HG02970 (cell line): Measurements from ENCODE around the gene LTBP1.
"Not testable (repeated sequence)": the region's sequence is repeated elsewhere in the genome, so short reads cannot be mapped to it uniquely, and the experiment has no call there.

Experiments
- ATAC-seq: cut with Tn5 transposase; IDR thresholded peaks from one replicate; pipeline ENCODE4 v1.9.1; 2021; ENCODE audit warnings: mild to moderate bottlenecking, moderate library complexity, moderate number of reproducible peaks; ENCODE audit not compliant: unreplicated experiment, low FRiP score

The LTBP1 gene

DNA sequence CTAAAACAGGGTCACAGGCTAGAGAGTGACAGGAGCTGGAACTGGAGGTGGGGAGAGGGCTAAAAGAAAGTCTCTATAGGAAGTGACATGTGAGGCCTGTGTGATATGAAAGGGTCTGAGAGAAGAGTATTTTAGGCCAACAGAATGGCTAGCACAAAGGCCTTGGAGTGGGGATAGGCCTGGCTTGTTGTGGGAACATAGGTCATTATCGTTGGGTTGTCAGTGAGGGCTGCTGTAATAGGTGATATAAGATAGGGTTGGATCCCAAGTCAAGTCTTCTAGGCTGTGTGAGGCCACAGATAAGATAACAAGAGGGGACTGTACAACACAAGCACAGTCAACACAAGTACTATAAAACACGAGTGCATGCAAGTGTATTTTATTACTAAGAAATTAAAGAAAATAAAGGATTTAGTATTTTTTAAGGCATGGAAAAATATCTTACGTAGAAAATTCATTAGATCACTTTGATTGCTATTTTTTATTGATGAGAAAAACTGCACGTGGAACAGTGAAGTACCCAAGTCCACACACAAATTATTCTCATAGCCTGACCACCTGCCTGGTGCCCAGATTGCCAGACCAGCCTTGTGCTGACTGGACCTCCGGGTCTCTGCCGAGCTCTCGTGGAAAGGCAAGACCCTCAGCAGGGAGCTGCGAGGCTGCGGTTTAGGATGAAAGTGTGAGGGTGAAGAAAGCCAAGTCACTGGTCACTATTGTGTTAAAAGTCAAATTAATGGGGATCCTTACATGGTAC is 14.1 kb downstream of the LTBP1 start:
- no peak for ATAC-seq

DNA sequence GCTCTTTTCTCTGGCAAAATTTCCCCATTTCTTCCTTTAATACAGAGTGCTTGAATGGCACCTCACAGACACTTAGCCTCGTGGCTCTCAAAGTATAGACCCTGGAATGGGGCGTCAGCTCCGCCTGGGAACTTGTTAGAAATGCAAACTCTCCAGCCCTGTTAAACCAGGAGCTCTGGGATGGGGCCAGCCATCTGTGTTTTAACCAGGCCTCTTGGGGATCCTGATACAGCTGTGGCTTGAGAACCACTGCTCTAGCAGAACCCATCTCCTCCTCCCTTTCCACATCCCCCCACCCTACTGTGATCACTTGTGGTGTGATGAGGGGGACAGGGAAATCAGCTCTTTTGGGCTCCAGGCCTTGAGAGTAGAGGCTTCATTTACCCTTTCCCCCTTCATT is 15.9 kb downstream of the LTBP1 start:
- no peak for ATAC-seq

DNA sequence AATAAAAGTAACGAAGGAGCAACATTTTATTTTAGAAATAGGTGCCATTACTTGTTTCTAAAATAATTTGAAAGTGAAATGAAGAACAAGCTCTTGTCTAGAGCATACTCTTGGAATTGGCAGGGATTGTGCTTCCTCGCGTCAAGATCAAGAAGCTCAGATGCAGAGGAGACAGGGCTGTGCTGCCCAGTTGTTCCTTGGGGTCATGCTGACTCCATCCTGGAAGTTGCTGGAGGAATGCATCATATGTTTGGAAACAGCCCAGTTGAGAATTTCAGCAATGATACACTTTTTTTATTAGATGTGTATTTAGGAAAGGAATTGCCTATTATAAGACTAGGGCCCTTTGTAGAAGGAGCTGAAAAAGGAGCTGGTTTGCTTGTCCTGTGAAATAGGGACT is 17.2 kb downstream of the LTBP1 start:
- ATAC-seq = no peak

DNA sequence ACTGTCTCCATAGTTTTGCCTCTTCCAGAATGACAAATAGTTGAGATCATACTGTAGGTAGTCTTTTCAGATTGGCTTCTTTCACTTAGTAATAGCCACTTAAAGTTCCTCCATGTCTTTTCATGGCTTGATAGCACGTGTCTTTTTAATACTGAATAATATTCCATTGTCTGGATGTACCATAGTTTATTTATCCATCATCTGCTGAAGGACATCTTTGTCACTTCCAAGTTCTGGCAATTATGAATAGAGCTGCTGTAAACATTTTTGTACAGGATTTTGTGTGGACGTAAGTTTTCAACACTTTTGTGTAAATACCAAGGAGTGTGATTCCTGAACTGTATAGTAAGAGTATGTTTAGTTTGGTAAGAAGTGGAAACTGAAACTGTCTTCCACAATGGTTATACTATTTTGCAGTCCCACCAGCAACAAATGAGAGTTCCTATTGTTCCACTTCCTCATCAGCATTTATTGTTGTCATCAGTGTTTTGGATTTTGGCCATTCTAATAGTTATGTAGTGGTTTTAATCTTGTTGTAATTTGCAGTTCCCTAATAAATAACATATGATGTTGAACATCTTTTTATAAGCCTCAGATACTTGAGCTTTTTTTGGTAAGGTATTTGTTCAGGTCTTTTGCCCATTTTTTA is 18.9 kb downstream of the LTBP1 start:
- ATAC-seq = no peak

DNA sequence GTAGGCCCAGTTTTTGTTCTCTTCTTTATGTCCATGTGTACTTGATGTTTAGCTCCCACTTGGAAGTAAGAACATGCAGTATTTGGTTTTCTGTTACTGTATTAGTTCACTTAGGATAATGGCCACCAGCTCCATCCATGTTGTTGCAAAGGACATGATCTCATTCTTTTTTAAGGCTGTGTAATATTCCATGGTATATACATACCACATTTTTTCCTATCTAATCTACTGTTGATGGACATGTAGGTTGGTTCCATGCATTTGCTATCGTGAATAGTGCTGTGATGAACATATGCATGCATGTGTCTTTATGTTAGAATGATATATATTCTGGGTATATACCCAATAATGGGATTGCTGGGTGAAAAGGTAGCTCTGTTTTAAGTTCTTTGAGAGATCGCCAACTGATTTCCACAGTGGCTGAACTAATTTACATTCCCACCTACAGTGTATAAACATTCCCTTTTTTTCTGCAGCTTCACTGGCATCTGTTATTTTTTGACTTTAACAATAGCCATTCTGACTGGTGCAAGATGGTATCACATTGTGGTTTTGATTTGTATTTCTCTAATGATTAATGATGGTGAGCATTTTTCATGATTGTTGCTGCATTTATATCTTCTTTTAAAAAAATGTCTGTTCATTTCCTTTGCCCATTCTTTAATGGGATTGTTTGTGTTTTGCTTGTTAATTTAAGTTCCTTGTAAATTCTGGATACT is 22.9 kb downstream of the LTBP1 start:
- ATAC-seq = no peak

DNA sequence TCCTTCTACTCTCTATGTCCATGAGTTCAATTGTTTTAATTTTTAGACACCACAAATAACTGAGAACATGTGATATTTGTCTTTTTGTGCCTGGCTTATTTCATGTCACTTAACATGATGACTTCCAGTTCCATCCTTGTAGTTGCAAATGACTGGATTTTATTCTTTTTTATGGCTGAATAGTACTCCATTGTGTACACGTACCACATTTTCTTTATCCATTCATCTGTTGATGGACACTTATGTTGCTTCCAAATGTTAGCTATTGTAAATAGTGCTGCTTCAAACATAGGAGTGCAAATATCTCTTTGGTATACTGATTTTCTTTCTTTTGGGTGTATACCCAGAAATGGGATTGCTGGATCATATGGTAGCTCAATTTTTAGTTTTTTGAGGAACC is 27.0 kb downstream of the LTBP1 start:
- not testable (repeated sequence) for ATAC-seq

DNA sequence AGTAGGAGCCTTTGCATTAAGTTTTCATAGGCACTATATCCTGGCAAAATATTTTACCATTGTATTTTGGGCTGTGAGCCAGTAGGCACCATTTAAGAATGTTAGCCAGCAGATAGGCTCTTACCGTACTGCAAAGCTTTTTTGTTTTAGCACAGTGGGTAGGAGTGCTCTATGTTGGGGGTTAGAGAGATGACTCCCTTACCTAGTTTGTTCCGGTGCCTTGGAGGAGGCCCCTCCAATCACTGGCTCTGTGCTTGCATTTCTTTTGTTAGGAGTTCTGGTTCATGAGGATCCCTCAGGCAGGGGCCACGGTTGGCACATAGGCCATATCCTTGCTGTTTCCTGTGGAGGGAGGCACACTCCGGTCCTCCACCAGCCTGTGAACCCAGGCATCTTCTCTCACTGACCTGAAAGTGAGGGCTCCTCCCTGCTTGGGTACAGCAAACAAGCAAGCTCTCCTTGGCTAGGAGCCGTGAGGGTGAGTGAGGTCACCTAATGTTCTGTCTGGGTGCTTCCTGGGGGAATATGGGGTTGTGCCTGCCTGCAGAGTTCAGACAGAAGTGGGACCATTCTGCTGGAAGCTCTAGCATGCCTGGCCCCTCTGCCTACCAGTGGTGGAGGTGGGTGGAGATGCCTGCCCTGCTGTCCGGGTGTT is 29.8 kb downstream of the LTBP1 start:
- ATAC-seq = no peak

DNA sequence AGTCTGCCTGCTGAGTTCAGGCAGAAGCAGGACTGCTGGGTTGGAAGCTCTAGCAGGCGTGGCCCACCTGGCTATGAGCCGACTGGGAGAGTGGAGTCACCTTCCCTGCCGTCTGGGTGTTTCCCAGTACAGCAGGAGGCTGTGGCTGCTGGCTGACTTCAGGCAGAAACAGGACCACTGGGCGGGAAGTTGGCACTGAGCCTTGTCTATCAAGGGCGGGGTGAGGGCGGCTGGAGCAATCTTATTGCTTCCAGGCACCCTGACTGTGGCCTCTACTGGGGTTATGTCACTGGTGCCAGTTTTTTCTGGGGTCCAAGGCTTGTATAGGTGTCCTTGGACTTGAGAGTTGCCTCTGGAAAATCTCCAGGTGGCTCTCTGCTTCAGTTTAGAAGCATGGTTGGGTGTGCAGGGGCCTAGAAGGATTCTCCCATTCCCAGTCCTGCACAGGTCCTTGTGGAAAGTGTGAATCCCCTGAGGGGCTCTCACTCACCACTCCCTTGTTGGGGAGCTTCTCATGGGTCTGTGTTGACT is 30.5 kb downstream of the LTBP1 start:
- ATAC-seq = no peak

DNA sequence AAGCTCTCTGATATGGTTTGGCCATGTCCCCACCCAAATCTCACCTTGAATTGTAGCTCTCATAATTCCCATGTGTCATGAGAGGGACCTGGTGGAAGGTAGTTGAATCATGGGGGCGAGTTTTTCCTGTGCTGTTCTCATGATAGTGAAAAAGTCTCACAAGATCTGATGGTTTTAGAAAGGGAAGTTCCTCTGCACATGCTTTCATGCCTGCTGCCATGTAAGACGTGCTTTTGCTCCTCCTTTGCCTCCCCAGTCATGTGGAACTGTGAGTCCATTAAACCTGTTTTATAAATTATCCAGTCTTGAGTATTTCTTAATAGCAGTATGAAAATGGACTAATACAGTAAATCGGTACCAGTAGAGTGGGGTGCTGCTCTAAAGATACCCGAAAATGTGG is 34.9 kb downstream of the LTBP1 start:
- no peak for ATAC-seq

DNA sequence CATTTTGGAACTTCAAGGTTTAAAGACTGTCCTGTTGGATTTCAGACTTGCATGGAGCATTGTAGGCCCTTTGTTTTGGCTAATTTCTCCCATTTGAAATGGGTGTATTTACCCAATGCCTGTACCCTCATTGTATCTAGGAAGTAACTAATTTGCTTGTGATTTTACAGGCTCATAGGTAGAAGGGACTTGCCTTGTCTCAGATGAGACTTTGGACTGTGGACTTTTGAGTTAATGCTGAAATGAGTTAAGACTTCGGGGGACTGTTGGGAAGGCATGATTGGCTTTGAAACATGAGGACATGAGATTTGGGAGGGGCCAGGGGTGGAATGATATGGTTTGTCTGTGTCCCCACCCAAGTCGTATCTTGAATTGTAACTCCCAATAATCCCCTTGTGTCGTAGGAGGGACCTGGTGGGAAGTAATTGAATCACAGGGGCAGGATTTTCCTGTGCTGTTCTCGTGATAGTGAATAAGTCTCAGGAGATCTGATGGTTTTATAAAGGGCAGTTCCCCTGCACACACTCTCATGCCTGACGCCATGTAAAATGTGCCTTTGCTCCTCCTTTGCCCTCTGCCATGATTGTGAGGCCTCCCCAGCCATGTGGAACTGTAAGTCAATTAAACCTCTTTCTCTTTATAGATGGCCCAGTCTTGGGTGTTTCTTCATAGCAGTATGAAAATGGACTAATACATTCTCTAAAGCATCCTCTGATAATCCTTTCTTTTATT is 36.6 kb downstream of the LTBP1 start:
- not testable (repeated sequence) for ATAC-seq

DNA sequence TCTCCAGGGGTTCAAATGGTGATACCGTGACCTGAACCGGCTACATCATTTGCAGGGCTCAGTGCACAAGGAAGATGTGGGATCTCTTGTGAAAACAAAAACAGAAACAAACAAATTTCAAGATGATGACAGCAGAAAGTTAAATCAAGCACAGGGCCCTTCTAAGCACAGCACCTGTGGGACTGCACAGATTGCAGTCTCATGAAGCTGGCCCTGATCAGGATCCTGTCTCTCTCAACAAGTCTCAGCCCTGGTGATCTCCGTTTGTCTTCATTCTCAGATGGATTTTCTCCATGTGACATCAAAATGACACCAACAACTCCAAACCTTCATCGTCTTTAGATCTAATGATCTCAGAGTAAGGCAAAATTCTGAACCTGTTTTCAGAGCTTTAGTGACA is 39.7 kb downstream of the LTBP1 start:
- no peak for ATAC-seq

DNA sequence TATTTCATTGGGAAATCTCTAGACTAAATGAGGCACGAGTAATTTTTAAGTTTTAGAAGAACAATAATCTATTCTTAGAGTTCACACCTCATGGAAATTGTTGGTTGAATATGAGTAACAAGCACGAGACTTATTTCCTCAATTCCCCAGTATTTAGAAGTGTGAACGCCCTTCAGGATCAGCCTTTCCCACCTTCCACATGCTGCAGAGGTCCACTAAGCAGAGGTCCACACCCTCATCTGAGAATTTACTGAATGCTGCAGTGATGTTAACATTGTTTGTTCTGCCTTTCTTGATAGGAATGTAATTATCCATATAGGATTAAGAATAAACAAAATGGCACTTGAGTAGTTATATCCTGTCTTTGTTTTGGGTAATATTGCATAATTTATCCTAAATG is 41.8 kb downstream of the LTBP1 start:
- no peak for ATAC-seq

DNA sequence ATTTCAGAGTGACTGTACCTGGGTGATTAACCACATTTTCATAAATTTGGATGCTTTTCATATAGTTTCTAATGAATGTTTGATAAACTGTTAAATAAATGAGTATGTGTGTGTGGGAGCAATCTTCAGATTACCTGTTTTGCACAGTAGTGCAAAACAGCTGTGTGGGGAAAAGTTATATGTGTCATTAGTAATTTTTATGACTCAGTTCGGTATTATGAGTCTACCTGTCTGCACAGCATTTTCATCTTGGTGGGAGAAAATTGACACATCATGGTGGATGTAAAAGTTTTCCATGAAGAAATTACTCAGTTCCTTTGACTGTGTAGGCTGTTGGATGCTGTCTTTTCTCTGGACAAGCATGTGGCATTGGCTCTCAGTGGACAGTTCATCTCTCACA is 43.8 kb downstream of the LTBP1 start:
- no peak for ATAC-seq

DNA sequence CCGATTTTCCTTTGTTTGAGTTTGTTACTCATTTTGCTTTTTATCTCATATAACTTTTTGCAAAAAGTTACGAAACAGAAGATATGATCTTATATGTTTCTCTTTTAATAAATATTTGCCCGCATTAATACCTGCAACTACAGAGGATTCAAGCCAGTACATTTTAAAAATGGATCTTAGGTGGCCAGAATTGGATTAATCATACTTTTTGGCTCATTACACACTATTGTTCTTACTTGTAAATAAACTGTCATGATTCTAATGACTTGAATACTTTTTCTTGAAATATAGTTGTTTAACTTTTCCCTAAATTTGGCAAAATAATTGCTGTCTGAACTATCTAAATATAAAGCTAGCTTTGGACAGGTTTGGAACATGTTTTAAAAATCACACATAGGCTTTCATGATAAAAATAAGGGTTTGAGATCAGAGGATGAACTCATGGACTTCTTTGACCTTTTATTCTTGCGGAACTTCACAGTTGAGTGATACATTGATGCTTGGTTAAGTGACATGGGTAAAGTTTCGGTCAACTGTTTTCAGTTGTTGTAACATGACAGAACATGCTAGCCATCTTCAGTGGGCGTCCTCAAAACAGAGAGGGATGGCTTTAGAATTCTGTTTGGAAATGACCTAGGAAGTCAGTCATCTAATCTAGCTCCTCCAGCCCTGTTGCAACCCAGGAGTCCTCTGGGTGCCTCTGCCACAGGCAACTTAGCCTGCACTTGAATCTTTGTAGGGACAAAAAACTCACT is 44.5 kb downstream of the LTBP1 start:
- no peak for ATAC-seq

DNA sequence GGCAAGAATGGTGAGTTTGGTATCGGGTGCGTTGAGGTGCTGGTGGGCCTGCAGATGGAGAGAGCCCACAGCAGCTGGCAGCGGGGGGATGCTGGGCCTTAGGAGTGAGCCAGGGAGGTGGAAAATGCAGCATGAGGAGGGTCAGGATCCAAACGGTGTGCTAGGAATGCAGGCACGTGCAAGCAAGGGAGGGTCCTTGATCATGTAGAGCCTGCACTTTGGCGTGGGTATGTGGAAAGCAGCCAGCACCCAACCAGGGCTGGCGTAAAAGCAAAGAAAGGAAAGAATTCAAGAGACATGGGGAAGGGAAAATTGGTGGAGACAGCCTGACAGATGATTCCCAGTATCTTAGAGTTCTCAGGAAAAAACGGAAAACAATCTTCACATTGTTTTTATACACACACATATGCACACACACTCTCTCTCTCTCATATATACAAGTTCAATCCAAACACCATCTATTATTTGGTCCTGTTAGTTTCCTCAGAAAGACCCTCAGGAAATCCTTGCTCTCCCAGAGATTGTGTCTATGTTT is 46.3 kb downstream of the LTBP1 start:
- ATAC-seq = no peak

DNA sequence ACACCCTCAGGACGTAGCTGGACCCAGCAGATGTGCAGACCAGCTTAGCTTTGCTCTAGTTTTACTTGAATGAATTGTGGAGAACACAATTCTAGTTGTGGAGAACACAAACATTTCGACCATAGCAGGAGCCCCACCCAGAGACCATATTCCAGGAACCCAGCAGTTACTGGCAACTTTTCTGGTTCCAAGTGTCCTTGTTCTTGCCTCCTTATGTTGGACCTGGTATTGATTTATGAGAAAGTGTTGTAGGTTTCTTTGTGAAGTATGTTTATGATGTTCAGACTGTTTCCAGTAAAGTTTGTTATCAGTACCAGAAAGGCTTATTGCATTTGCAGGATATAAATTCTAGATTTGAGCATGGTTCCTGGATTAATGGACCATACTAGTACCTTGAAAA is 51.0 kb downstream of the LTBP1 start:
- ATAC-seq = no peak

DNA sequence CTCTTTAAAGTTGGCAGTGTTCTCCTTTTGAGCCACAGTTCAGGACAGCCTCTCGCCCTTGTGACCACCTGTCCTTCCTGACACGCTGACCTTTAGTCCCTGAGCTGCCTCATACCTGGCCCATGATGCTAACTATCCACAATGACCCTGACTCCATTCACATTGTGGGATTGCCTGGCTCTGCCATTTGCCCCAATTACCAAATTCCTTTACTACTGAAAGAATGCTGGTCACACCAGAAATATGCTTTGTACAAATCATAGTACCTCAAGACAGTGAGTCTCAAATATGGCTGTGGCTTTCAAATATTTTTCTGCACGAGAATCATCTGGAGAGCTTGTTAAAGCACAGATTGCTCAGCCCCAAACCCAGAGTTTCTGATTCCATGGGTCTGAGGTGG is 54.2 kb downstream of the LTBP1 start:
- ATAC-seq = no peak

DNA sequence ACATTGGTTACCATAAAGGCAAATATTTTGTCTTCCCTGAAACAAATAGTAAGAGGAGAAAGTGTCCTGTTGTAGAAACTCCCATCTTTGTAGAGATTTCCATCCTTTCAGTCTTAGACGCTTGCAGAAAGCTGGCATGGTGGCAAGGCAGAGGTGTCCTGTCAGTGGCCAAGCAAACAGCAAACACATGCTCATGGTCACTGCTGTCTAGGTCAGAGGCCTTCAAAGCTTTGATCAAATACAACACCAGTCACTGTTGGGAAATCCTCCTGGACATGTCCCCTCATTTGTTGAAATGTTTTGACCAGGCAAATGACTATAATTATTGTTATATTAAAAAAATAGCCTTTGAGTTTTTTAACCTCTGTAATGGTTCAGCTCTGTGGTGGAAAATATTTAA is 55.1 kb downstream of the LTBP1 start:
- no peak for ATAC-seq

DNA sequence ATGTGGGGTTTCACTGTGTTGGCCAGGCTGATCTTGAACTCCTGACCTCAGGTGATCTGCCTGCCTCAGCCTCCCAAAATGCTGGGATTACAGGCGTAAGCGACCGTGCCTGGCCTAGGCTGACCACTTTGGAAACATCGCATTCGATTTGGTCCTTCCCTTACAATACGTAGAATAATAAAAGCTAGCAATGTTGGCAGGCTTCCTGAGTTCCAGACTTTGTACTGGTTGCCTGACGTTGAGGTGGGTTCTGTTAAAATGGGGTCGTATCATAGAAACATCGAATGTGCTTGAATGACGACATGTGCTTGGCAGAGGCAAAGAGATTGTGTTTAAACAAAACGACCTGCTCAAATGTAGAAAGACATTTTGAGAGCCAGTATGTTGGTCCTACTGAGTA is 56.1 kb downstream of the LTBP1 start:
- ATAC-seq = no peak
